HFFc6 (cell line): ENCODE results near the gene ARHGAP1. TPM values are rescaled to one million over a fixed set of nuclear protein-coding genes. Genes with fewer than 3 reads are reported as not detected.

ENCODE experiments used
- DNase-seq: peaks from one replicate; pipeline ENCODE4 v3.0.0-alpha.2; 2018
- H3K27ac Mint-ChIP-seq: 2 replicates; pipeline ENCODE4 v1.8.0; 2020; ENCODE audit warnings: mild to moderate bottlenecking, mixed read lengths
- H3K27me3 Mint-ChIP-seq: 2 replicates; pipeline ENCODE4 v1.8.0; 2021; ENCODE audit warnings: mild to moderate bottlenecking, moderate library complexity, mixed read lengths; ENCODE audit not compliant: insufficient read depth
- H3K36me3 Mint-ChIP-seq: 2 replicates; pipeline ENCODE4 v1.8.0; 2021; ENCODE audit warnings: low read depth, mixed read lengths
- H3K4me1 Mint-ChIP-seq: 2 replicates; pipeline ENCODE4 v1.8.0; 2020; ENCODE audit warnings: low read depth, mixed read lengths
- H3K4me3 Mint-ChIP-seq: 2 replicates; pipeline ENCODE4 v1.8.0; 2020; ENCODE audit warnings: mild to moderate bottlenecking, moderate library complexity, mixed read lengths
- H3K9me3 Mint-ChIP-seq: 2 replicates; pipeline ENCODE4 v1.8.0; 2020; ENCODE audit warnings: mild to moderate bottlenecking, mixed read lengths
- CTCF ChIP-seq: fragments of 200-600 bp; sonication (generic); IDR thresholded peaks from 2 replicates; pipeline ENCODE4 v1.5.0; 2021; ENCODE audit warnings: antibody characterized with exemption, mild to moderate bottlenecking
- total RNA-seq, 6 experiments: library from RNA; stranded (reverse); fragmentation: NEBNext Ultra II Directional; extraction: Animal tissue kit (Norgen Biotek cat#: 25700); gene quantifications; 2 replicates in 1 of 6; 3 replicates in 5 of 6; pipeline ENCODE4 v1.2.3, GENCODE V29; 2021

ARHGAP1 gene
- total RNA-seq, 6 experiments from 2014 or later, result 107 to 134 (median 110) TPM

- no peak for DNase-seq
- H3K9me3 Mint-ChIP-seq, result no peaks in the 10 kb centered on the region
- H3K27ac Mint-ChIP-seq, result no peak overlapping the region
- H3K4me1 Mint-ChIP-seq, result no peaks in the 10 kb centered on the region
- H3K36me3 Mint-ChIP-seq, result peaks cover 15% of the 10 kb centered on the region
- no peak for TF ChIP-seq CTCF
- no peak overlapping the region for H3K4me3 Mint-ChIP-seq
- peaks cover 4% of the 10 kb centered on the region; the same call in 1 of the 2 replicates for H3K27me3 Mint-ChIP-seq
Measured at GRCh38 chr11:46736146-46736545, 35.7 kb upstream of the ARHGAP1 start.

GRCh38 chr11:46733234-46733633 lies 32.8 kb upstream of the ARHGAP1 start:
- no peaks in the 10 kb centered on the region for H3K9me3 Mint-ChIP-seq
- no peak overlapping the region for H3K27ac Mint-ChIP-seq
- 0 out of 2 replicates have a peak, but pooled peaks cover 4% of the 10 kb centered on the region for H3K36me3 Mint-ChIP-seq
- no peak for TF ChIP-seq CTCF
- H3K4me3 Mint-ChIP-seq, result no peak overlapping the region
- no peaks in the 10 kb centered on the region for H3K4me1 Mint-ChIP-seq
- peaks cover 4% of the 10 kb centered on the region; the same call in 1 of the 2 replicates for H3K27me3 Mint-ChIP-seq
- no peak for DNase-seq

- H3K4me1 Mint-ChIP-seq, result no peaks in the 10 kb centered on the region
- H3K27ac Mint-ChIP-seq, result no peak overlapping the region
- H3K4me3 Mint-ChIP-seq, result no peak overlapping the region
- H3K36me3 Mint-ChIP-seq, result 0 out of 2 replicates have a peak, but pooled peaks cover 4% of the 10 kb centered on the region
- TF ChIP-seq CTCF, result no peak
- peaks cover 5% of the 10 kb centered on the region for H3K27me3 Mint-ChIP-seq
- H3K9me3 Mint-ChIP-seq, result no peaks in the 10 kb centered on the region
- no peak for DNase-seq
Measured at GRCh38 chr11:46731545-46731944, 31.1 kb upstream of the ARHGAP1 start.

GRCh38 chr11:46729110-46730027 lies 28.9 kb upstream of the ARHGAP1 start:
- H3K9me3 Mint-ChIP-seq, result no peaks in the 10 kb centered on the region
- no peak for TF ChIP-seq CTCF
- H3K27me3 Mint-ChIP-seq, result peaks cover 1% of the 10 kb centered on the region; the same call in 1 of the 2 replicates
- no peak overlapping the region for H3K4me3 Mint-ChIP-seq
- 0 out of 2 replicates have a peak, but pooled peaks cover 4% of the 10 kb centered on the region for H3K36me3 Mint-ChIP-seq
- no peak for DNase-seq
- no peak overlapping the region for H3K27ac Mint-ChIP-seq
- H3K4me1 Mint-ChIP-seq, result no peaks in the 10 kb centered on the region

- Mint-ChIP-seq H3K9me3 (no peaks in the 10 kb centered on the region), H3K36me3 (0 out of 2 replicates have a peak, but pooled peaks cover 4% of the 10 kb centered on the region), H3K27ac (no peak overlapping the region), H3K4me1 (no peaks in the 10 kb centered on the region), H3K27me3 (peaks cover 1% of the 10 kb centered on the region), H3K4me3 (no peak overlapping the region)
- DNase-seq, result no peak
- no peak for TF ChIP-seq CTCF
Measured at GRCh38 chr11:46728659-46729040, 28.2 kb upstream of the ARHGAP1 start.
